GM06990 (cell line): ENCODE measurements around the gene C19orf53.

Experiments
- DNase-seq: peaks from one replicate; pipeline ENCODE4 v3.0.0-alpha.2; 2011; ENCODE audit not compliant: insufficient read length; ENCODE audit errors: extremely low read depth
- H3K27me3 ChIP-seq: replicated peaks from 2 replicates; pipeline ENCODE4 v1.6.0; 2011; ENCODE audit warnings: low read length; ENCODE audit not compliant: control insufficient read depth, insufficient read depth
- H3K36me3 ChIP-seq: 2 replicates; pipeline ENCODE4 v1.5.1; 2011; ENCODE audit warnings: low read length; ENCODE audit not compliant: control insufficient read depth, insufficient read depth
- H3K4me3 ChIP-seq: replicated peaks from 2 replicates; pipeline ENCODE4 v1.5.1; 2011; ENCODE audit warnings: low read depth, mild to moderate bottlenecking, control low read depth, low read length
- TF ChIP-seq, protein P1 (sequence below): IDR thresholded peaks from 2 replicates; pipeline ENCODE4 v1.5.1; 2011; ENCODE audit warnings: low read length, control low read depth, mild to moderate bottlenecking, inconsistent platforms; ENCODE audit not compliant: insufficient read depth, poor library complexity, severe bottlenecking

Gene C19orf53

DNA sequence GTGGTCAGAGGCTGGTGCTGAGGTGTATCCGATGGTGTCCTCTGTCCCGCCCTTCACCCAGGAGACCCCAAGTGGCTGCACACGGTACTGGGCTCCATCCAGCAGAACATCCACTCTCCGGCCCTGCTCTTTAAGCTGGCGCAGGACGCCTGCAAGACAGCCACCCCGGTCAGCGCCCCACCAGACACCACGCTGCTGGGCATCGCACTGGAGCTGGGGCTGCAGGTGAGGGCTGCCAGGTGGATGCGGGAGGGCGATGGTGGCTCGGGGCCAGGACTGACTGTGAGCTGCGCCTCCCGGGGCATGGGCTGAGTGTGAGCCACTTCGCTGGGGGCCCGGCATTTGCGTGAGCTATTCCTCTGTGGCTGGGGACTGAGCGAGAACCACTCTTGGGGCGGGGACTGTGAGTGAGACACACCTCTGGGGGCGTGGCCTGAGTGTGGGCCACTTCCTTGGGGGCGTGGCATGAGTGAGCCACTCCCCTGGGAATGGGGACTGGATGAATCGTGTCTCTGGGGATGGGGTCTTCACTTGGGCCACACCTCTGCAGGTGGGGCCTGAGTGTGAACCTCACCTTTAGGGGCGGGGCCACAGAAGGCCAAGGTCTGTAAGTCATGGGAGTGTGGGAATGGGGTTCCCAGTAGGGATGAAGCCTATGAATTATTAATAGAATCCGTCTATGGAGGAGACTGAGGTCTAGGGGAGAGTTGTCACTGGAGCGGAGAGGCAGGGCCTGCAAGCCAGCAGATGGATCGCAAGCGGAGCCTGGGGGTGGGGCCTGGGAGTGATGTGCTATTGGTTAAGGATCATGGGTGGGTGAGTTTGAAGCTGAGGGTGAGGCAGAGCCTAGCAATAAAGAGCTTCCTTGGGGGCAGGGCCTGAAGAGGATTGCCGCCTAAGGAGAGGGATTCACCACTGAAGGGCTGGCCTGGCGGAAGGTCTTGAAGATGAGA is 51.5 kb downstream of the C19orf53 start:
- no peak for DNase-seq
- H3K36me3 ChIP-seq: peaks cover 10% of the 10 kb centered on the region
- no peaks in the 10 kb centered on the region for H3K27me3 ChIP-seq
- TF ChIP-seq, protein P1, sequence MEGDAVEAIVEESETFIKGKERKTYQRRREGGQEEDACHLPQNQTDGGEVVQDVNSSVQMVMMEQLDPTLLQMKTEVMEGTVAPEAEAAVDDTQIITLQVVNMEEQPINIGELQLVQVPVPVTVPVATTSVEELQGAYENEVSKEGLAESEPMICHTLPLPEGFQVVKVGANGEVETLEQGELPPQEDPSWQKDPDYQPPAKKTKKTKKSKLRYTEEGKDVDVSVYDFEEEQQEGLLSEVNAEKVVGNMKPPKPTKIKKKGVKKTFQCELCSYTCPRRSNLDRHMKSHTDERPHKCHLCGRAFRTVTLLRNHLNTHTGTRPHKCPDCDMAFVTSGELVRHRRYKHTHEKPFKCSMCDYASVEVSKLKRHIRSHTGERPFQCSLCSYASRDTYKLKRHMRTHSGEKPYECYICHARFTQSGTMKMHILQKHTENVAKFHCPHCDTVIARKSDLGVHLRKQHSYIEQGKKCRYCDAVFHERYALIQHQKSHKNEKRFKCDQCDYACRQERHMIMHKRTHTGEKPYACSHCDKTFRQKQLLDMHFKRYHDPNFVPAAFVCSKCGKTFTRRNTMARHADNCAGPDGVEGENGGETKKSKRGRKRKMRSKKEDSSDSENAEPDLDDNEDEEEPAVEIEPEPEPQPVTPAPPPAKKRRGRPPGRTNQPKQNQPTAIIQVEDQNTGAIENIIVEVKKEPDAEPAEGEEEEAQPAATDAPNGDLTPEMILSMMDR: peak; percentile 0
- no peak overlapping the region for H3K4me3 ChIP-seq

DNA sequence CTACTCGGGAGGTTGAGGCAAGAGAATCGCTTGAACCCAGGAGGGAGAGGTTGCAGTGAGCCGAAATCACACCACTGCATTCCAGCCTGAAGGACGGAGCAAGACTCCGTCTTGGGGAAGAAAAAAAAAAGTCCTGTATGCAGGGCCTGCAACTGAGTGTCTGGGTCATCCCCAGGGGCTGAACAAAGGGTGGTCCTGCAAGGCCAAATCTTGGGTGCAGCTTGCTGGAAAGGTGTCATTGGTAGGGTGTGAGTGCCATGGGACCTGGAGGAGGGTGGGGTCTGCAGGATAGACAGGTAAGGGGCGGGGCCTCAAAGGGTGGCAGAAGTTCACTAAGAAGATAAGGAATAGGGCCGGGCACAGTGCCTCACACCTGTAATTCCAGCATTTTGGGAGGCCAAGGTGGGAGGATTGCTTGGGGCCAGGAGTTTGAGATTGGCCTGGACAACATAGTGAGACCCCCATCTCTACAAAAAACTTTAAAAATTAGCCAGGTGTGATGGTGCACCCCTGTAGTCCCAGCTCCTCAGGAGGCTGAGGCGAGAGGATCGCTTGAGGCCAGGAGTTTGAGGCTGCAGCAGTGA is 52.5 kb downstream of the C19orf53 start:
- TF ChIP-seq, protein P1: no peak
- H3K36me3 ChIP-seq: peaks cover 13% of the 10 kb centered on the region
- H3K4me3 ChIP-seq: no peak overlapping the region
- H3K27me3 ChIP-seq: no peaks in the 10 kb centered on the region
- no peak for DNase-seq

DNA sequence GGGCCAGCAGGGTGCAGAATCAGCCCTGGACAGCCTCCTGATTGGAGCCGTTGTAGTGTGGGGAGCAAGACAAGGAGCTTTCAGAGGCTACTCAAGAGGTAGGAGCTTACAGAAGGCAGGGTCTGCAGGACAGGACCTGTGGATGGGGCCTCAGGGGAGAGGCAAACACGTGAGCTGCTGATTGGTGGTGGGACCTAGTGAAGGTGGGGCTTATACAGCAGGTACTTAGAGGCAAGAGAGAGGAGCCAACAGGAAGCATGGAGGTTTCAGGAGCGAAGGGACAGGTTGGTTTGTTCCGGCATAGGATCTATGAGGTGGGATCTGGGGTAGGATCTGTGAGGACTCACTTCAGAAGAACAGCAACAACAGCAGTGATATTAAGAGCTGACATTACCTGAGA is 53.4 kb downstream of the C19orf53 start:
- Histone ChIP-seq H3K27me3 (no peaks in the 10 kb centered on the region), H3K4me3 (no peak overlapping the region), H3K36me3 (peaks cover 13% of the 10 kb centered on the region)
- TF ChIP-seq, protein P1: no peak
- no peak for DNase-seq
